Heart left ventricle (tissue), 13 donors: Measurements from ENCODE around the gene C4orf51.

Experiments
- CTCF ChIP-seq, 12 donors: fragments of 200-600 bp; sonication (generic) in 4 of 12; IDR thresholded peaks; one replicate each; pipeline versions ENCODE4 v1.5.0 to v1.8.0; 2018 to 2022; ENCODE audit warnings: antibody characterized with exemption in 12 of 12, mild to moderate bottlenecking in 5 of 12
- POLR2A ChIP-seq, 2 donors: fragments of 450-650 bp; IDR thresholded peaks; one replicate each; pipeline ENCODE4 v1.6.1; 2017; ENCODE audit warnings: antibody characterized with exemption in 2 of 2, mild to moderate bottlenecking in 2 of 2, moderate library complexity in 2 of 2
- donor health status: ischemic (EF 13 %, LVEDD 7.1; RV severe dilation, severe dysfunction).
- donor health status: DM: no; HTN: yes; CAD: no.
- donor health status: DM: no; HTN: no; CAD: no.
- donor health status: ischemic (EF 25% LVEDD 6.9; RV normal size, moderate dysfunction).
- donor health status: ischemic (EF 25% LVEDD 5.7; RV mildly dilated, moderate dysfunction).
- donor health status: ischemic (EF 35%, LVEDD 5.7; RV mildly dilated, moderate dysfunction).
- donor health status: nonischemic (EF 11% LVEDD 7.7; RV severe dilation, severe dysfunction).
- donor health status: DM: yes; HTN: yes; CAD: no.
- donor health status: PGD.
- donor health status: ischemic (EF 29% LVEDD 5.4; RV normal size, mild dysfunction).
- donor health status: nonischemic (EF 23%, LVEDD 6.1; RV moderate dilation, normal function).

- TF ChIP-seq CTCF (IDR thresholded peaks at IDR 0.05) (no peak), POLR2A (IDR thresholded peaks at IDR 0.05) (no peak)
Measured at GRCh38 chr4:145772347-145772746, 92.4 kb downstream of the C4orf51 start.
